IPS DF 4.7 (cell line): Measurements from ENCODE around the gene LIX1.
"Not testable (repeated sequence)": the region's sequence is repeated elsewhere in the genome, so short reads cannot be mapped to it uniquely, and the experiment has no call there.

ENCODE experiments used
- DNase-seq: peaks from one replicate; pipeline ENCODE4 v3.0.0-alpha.2; 2013; ENCODE audit warnings: low spot score; ENCODE audit errors: extremely low read depth

Gene LIX1

DNA sequence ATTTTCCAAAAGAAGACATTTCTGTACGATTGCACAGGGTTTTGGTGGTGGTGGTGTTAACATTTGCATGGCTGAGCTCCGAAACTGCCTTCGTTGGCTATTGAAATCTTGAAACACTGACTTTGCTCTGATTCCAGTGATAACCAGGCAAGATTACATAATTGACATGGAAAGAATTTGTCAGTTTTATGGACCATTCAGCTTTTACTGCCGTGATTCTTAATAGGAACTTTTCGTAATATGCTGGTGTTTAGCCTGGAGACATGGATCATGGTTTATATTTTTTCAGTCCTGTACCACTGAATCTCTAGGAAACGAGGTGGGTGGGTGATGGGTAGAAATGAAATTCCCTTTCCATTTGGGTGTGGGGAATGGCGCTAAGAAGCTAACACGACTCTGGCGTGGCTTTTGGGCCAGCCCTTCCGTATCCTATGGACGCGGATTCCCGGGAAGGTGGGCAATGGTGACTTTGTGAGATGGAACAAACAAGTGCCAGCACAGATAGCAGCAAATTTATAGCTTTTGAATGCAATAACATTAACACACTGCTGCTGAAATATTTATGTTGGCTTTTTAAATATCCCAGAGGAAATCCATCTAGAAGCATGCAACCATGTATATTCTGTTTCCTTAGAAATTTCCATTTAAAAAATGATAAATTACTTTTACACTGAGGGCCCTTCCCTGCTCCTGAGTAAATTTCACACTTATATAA is 36.8 kb downstream of the LIX1 start:
- DNase-seq: no peak

- DNase-seq: peak; percentile 22
Measured at GRCh38 chr5:97102010-97102470, 40.4 kb downstream of the LIX1 start.

DNA sequence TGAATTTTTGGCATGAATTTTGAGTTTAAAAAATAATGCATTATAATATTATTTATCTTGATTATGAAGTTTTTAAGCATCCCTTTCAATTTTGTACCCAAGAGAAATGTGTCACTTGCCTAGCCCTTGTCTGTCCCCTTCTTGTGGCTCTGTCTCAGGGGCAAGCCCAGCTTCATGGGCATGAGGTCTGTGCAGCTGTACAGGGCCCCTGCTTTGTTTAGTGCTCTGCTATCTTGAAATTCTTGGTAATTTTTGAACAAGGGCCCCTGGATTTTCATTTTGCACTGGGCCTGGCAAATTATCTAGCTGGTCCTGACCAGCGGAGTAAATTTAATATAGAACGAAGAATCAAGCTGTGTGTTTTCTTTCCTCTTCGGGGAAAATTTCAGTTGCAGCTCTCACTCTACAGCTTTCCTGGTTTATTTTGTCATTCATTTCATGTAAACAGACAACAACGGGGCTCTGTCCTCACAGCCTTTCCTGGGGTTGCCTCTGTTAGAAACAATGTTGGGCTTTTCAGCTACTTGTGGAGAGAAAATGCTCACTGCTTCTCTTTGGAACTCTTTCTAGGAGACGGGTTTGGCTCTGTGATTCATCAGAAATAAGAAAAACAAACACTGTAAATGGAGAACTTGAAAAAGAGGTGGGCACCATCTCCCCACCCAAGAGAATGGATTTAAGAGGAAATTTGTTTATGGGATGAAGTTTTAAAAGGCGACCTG is 41.1 kb downstream of the LIX1 start:
- DNase-seq: no peak

DNA sequence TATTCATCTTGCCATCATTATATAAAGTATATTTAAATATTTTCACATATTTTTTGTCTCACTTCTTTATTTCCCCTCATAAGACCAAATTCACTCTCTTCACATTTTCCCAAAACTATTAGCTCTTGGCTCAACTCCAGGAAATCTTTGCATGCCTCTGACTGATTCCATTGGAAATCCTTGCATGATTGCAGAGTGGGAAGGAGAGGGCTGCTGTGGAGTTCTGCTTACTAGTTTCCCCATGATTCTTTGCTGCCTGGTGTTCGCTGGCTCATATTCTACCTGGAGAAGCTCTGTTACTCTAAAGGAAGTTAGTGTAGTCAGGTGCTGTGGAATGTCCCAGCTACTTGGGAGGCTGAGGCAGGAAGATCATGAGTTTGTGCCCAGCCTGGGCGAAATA is 41.9 kb downstream of the LIX1 start:
- no peak for DNase-seq

DNA sequence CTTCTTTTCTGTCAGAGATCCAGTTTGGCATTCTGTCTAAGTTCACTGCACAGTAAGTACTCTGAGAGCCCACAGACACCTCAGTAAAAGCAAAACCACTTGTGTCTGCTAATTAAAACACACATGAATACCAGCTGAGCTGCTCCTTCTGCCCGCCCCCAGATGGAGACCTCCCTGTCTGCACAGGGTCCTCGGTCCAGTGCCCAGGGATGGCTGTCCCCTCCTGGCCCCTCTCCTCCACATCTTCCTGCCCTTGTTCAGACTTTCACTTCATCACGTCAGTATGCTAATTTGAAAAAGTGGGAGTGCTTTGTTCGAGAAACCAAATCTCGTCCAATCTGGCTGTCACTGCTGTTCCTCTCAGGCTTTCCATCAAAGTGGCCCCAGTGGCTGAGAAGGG is 43.5 kb downstream of the LIX1 start:
- no peak for DNase-seq

DNA sequence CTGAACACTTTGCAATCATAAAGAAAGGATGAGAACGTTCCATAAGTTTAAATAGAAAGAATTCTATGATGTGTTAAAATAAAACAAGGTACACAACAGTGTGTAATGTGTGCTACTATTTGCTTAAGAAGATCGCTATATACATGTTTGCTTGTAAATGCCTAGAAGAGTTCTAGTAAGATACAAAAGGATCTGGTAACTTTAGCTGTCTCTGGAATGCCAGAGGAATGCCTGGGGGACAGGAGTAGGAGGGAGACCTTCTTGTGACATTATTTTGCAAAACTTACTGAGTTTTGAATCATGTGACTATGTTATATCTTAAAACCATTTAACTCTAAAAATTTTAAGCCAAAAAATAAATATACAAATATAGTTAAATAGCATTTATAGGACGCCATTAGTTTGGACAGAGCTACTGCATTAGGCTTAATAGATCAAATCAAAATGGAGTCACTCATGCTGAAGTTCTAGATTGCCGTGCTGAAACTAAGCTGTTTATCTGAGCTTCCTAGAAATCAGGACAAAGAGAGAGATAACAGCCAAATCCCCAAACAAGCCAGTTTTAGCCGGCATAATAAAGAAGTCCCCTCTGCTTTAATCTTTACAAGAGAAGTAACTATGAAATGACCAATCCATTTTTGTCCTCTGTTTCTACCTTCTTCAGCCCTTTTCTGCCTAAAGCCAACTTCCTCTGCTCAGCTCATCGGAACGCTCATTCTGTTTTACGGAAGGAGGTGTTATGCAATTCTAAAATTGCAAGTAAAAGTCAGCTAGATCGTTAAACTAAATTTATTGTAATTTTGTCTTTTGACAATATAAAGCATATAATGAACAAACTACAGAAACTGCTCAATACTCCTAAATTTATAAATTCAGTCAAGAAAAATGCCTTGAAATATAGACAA is 44.8 kb downstream of the LIX1 start:
- no peak for DNase-seq

DNA sequence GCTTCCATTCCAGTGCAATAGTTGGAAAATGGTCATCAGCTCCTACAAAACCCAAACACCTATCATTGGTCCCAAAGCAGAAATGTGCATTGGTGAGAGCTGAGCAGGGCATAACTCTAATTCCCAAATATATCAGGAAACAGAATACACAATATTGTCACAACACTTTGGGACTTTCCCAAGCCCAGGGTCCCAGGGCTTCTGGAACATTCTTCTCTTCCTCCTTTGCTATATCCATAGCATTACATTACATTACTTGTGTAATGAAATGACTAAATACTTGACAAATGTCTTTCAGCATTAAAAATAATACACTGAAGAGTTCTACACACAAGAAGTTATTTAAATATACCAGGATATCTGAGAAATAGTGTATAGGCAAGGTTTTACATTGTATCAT is 45.6 kb downstream of the LIX1 start:
- DNase-seq: no peak

GRCh38 chr5:97096191-97096590 is 46.2 kb downstream of the LIX1 start:
- DNase-seq: no peak

DNA sequence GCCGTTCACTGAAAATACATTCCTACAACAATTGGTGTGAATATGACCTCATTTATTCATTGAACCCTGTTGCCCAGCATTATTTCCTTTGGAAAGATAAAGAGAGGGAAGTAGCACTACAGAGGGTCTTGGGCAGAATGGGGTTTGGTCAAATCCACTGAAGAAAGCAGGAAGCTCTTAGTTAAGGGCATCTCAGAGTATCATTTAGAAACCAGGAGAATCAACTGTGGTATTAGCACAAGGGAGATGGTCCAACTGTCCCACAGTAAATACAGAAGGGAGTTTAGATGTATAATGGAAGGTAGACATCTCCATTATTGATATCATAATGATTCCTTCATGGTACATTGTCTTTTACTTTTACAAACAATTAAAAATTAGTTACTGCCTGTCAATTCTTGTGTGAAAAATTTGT is 47.1 kb downstream of the LIX1 start:
- DNase-seq: no peak

DNA sequence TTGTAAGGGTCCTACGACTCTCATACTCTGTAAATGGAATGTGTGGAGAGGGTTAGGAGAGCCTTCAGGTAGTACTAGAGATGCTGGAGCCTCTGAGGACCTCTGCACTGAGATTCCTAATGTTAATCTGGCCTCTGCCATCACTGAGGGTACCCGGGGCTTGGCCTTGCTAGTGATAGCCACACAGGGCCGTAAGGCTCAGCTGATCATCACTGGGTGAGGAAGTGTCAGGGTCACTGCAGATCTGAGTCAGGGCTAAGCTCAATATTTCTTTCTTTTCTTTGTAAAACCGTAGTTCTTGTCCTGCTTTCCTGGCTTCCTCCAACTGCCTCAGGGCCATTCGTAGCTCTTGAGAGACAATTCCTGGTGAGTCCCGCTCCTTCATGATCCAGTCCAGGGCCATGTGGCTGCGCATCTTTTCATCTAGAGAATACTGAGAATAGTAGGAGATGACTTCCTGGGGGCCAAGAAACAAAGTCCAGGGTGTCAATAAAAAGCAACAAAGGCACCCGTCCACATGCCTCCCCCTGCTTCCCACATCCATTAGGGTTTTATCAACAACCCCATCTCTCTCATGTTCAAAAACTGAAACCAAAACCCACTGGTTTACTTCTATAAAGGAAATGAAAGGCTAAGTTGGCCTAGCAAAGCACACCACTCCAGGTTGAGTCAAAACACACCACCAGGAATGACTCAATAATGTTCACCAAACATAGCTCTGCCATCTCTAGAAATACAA is 47.7 kb downstream of the LIX1 start:
- no peak for DNase-seq

DNA sequence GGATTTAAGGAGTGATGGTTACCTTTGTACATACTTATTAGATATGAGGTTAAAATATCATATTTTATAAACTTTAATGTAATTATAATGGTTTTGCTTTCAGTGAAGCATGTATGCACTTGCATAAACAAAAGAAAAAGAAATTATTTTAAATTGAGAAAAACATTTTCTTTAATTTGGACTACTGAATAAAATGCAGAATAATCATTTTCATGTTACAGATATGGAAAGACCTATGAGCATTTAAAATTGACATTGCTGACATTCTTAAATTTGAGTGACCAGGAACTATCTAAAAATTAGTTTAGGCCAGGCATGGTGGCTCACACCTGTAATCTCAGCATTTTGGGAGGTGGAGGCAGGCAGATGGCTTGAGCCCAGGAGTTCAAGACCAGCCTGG is 49.2 kb downstream of the LIX1 start:
- DNase-seq: no peak

DNA sequence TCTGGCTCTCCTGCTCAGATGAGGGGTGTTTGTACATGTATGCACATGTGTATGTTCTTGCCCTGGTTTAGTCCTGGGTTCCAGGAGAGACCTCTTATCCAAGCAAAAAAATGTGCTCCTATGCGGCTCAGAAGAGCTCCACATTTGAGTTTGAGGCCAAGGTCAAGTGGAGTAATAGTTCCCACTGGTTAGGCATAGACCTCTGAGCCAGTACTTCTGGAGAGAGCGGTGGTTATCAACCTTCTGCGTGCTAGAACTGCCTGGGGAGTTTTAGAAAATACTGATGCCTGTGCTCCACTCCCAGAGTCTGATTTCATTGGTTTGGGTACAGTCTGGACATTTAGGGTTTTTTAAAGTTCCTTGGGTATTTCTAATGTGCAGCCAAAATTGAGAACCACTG is 51.5 kb downstream of the LIX1 start:
- no peak for DNase-seq

DNA sequence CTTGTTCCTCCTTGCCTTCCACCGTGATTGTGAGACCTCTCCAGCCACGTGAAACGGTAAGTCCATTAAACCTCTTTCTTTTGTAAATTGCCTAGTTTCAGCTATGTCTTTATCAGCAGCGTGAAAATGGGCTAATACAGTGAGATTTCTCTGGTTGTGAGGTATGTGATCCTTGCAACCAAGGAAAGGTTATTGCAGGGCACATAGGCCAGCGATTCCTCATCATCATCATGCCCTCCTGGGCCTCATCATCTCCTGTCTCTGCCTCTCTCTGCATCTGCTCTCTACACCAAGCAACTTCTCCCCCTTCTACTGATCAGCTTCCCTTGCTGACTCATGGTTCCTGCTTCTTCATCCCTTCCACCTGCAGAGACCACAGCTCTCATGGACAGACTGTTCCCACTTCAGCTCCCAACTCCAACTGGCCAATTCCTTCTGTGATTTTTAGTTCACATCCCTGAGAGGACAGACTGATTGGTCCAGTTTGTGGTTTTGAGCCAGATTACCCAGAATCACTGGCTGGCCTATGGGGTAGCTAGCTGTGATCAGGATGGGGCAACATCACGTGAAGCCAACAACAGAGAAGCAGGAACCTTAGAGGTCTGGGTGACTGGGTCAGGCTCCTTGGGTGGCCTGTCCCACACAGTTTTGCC is 53.1 kb downstream of the LIX1 start:
- no peak for DNase-seq

DNA sequence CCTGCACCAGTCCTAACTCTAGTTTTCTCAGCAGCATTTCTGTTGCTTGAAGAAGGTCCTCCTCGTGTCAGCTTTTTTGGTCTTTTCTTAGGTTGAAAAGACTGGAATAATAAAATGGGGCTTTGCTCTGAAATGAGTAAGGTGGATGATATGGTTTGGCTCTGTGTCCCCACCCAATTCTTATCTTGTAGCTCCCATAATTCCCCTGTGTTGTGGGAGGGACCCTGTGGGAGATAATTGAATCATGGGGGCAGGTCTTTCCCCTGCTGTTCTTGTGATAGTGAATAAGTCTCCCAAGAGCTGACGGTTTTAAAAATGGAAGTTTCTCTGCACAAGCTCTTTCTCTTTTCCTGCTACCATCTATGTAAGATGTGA is 53.6 kb downstream of the LIX1 start:
- DNase-seq: no peak

GRCh38 chr5:97087138-97087537 is 55.3 kb downstream of the LIX1 start:
- DNase-seq: no peak

- DNase-seq: no peak
Measured at GRCh38 chr5:97085459-97086181, 56.8 kb downstream of the LIX1 start.

DNA sequence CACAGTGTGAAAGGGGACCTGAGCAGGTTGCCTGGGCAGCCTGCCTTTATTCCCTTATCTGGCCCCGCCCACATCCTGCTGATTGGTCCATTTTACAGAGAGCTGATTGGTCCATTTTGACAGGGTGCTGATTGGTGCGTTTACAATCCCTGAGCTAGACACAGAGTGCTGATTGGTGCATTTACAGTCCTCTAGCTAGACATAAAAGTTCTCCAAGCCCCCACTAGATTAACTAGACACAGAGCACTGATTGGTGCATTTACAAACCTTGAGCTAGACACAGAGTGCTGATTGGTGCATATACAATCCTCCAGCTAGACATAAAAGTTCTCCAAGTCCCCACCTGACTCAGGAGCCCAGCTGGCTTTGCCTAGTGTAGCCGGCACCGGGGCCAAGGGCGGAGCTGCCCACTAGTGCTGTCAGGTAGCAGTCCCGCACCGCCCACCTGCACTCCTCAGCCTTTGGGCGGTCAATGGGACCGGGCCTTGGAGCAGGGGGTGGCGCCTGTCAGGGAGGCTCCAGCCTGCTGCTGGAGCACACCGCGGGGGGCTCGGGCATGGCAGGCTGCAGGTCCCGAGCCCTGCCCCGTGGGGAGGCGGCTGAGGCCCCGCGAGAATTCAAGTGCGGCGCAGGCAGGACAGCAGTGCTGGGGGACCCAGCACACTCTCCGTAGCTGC is 57.5 kb downstream of the LIX1 start:
- DNase-seq: not testable (repeated sequence)

GRCh38 chr5:97078958-97079743 is 63.3 kb downstream of the LIX1 start:
- no peak for DNase-seq

GRCh38 chr5:97077246-97077645 is 65.2 kb downstream of the LIX1 start:
- no peak for DNase-seq
